Thyroid gland (tissue), 4 donors: ENCODE measurements around the gene PLEKHA8.

Source experiments
- POLR2A ChIP-seq, 2 donors: fragments of 450-650 bp; IDR thresholded peaks; one replicate each; pipeline ENCODE4 v1.6.1; 2017; ENCODE audit warnings: antibody characterized with exemption in 2 of 2, mild to moderate bottlenecking in 2 of 2, moderate library complexity in 1 of 2
- TF ChIP-seq, protein P1 (sequence below), 6 experiments: fragments of 200-600 bp in 3 of 6; fragments of 450-650 bp in 3 of 6; sonication (generic) in 3 of 6; IDR thresholded peaks; one replicate each; pipeline ENCODE4 v1.5.1; 2016 to 2019; ENCODE audit warnings: antibody characterized with exemption in 6 of 6, mild to moderate bottlenecking in 2 of 6, inconsistent platforms in 1 of 6, moderate library complexity in 1 of 6

DNA sequence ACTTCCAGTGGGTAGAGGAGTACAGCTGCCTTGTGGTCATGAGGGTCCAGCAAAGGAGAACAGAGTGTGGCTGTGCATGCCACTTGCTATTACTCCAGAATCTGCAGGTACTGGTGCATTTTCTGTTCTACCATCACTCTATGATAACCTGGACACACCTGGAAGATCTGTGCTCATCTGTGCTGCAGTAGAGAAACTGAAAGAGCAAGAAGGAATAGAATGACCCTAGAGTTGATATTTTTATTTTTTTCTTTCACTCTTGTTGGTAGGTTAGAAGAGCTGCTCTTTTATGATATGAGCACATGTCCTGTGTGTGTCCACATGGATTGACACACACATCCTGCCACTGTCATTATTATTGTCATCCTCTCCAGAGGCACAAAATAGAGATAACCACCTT lies 58.3 kb downstream of the PLEKHA8 start:
- TF ChIP-seq, protein P1, sequence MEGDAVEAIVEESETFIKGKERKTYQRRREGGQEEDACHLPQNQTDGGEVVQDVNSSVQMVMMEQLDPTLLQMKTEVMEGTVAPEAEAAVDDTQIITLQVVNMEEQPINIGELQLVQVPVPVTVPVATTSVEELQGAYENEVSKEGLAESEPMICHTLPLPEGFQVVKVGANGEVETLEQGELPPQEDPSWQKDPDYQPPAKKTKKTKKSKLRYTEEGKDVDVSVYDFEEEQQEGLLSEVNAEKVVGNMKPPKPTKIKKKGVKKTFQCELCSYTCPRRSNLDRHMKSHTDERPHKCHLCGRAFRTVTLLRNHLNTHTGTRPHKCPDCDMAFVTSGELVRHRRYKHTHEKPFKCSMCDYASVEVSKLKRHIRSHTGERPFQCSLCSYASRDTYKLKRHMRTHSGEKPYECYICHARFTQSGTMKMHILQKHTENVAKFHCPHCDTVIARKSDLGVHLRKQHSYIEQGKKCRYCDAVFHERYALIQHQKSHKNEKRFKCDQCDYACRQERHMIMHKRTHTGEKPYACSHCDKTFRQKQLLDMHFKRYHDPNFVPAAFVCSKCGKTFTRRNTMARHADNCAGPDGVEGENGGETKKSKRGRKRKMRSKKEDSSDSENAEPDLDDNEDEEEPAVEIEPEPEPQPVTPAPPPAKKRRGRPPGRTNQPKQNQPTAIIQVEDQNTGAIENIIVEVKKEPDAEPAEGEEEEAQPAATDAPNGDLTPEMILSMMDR (IDR thresholded peaks at IDR 0.05) = no peak
- no peak for TF ChIP-seq POLR2A (IDR thresholded peaks at IDR 0.05)
